NT2/D1 (cell line): Measurements from ENCODE around the gene BHMT2.

ENCODE experiments used
- DNase-seq: peaks from one replicate; pipeline ENCODE4 v3.0.0-alpha.2; 2011; ENCODE audit warnings: low read depth, low spot score
- H3K27me3 ChIP-seq: 2 replicates; pipeline ENCODE4 v1.6.0; 2011; ENCODE audit warnings: mild to moderate bottlenecking; ENCODE audit not compliant: insufficient read length, insufficient read depth
- H3K36me3 ChIP-seq: 2 replicates; pipeline ENCODE4 v1.6.1; 2011; ENCODE audit warnings: mild to moderate bottlenecking, low read length, mixed read lengths; ENCODE audit not compliant: insufficient read depth, insufficient read length
- H3K4me1 ChIP-seq: 2 replicates; pipeline ENCODE4 v1.5.1; 2011; ENCODE audit not compliant: insufficient read depth, insufficient read length
- H3K4me3 ChIP-seq: 2 replicates; pipeline ENCODE4 v1.5.1; 2011; ENCODE audit warnings: low read depth; ENCODE audit not compliant: insufficient read length
- H3K9ac ChIP-seq: 2 replicates; pipeline ENCODE4 v1.6.0; 2011; ENCODE audit warnings: low read depth; ENCODE audit not compliant: insufficient read length
- H3K9me3 ChIP-seq: 2 replicates; pipeline ENCODE4 v1.5.1; 2011; ENCODE audit warnings: mild to moderate bottlenecking, low read length; ENCODE audit not compliant: insufficient read depth
- SUZ12 ChIP-seq: IDR thresholded peaks from 2 replicates; pipeline ENCODE4 v1.6.1; 2011; ENCODE audit not compliant: insufficient read length, insufficient read depth; ENCODE audit errors: extremely low read depth
- YY1 ChIP-seq: IDR thresholded peaks from 2 replicates; pipeline ENCODE4 v1.6.1; 2011; ENCODE audit not compliant: insufficient read length, insufficient read depth
- ZNF274 ChIP-seq: IDR thresholded peaks from 2 replicates; pipeline ENCODE4 v1.6.1; 2011; ENCODE audit warnings: mild to moderate bottlenecking, low read depth, low read length

The BHMT2 gene

GRCh38 chr5:79124607-79125006, 55.0 kb downstream of the BHMT2 start:
- no peaks in the 10 kb centered on the region for H3K4me1 ChIP-seq

GRCh38 chr5:79130781-79131180, 61.2 kb downstream of the BHMT2 start:
- H3K9ac ChIP-seq, result no peak overlapping the region
- no peaks in the 10 kb centered on the region for H3K9me3 ChIP-seq
- H3K27me3 ChIP-seq, result no peaks in the 10 kb centered on the region
- no peak for DNase-seq
- no peak for TF ChIP-seq YY1
- no peak for TF ChIP-seq ZNF274
- TF ChIP-seq SUZ12, result no peak
- no peaks in the 10 kb centered on the region for H3K4me1 ChIP-seq
- H3K4me3 ChIP-seq, result no peak overlapping the region
- no peaks in the 10 kb centered on the region for H3K36me3 ChIP-seq

More at GRCh38 chr5:79124607-79125006, 55.0 kb downstream of the BHMT2 start:
- Histone ChIP-seq H3K9ac (no peak overlapping the region), H3K27me3 (no peaks in the 10 kb centered on the region), H3K9me3 (no peaks in the 10 kb centered on the region), H3K36me3 (no peaks in the 10 kb centered on the region), H3K4me3 (no peak overlapping the region)
- TF ChIP-seq SUZ12, result no peak
- no peak for TF ChIP-seq YY1
- DNase-seq, result no peak

GRCh38 chr5:79133121-79133656, 63.6 kb downstream of the BHMT2 start:
- H3K9ac ChIP-seq, result no peak overlapping the region
- no peaks in the 10 kb centered on the region for H3K36me3 ChIP-seq
- TF ChIP-seq YY1, result no peak
- no peak for TF ChIP-seq ZNF274
- TF ChIP-seq SUZ12, result no peak
- H3K9me3 ChIP-seq, result no peaks in the 10 kb centered on the region
- H3K4me1 ChIP-seq, result no peaks in the 10 kb centered on the region
- no peak overlapping the region for H3K4me3 ChIP-seq
- no peak for DNase-seq
- no peaks in the 10 kb centered on the region for H3K27me3 ChIP-seq

GRCh38 chr5:79133657-79134451, 64.3 kb downstream of the BHMT2 start:
- Histone ChIP-seq H3K36me3 (no peaks in the 10 kb centered on the region), H3K27me3 (no peaks in the 10 kb centered on the region), H3K9me3 (no peaks in the 10 kb centered on the region), H3K4me3 (no peak overlapping the region), H3K9ac (no peak overlapping the region), H3K4me1 (no peaks in the 10 kb centered on the region)
- TF ChIP-seq ZNF274, result no peak
- no peak for TF ChIP-seq YY1
- TF ChIP-seq SUZ12, result no peak
- peak; percentile 58 for DNase-seq

- Histone ChIP-seq H3K36me3 (no peaks in the 10 kb centered on the region), H3K4me1 (no peaks in the 10 kb centered on the region), H3K4me3 (no peak overlapping the region), H3K9me3 (no peaks in the 10 kb centered on the region), H3K27me3 (no peaks in the 10 kb centered on the region), H3K9ac (no peak overlapping the region)
- TF ChIP-seq YY1 (no peak), ZNF274 (no peak), SUZ12 (no peak)
- DNase-seq, result no peak
Observed at GRCh38 chr5:79135790-79136553, 66.4 kb downstream of the BHMT2 start.

- DNase-seq, result no peak
- Histone ChIP-seq H3K4me1 (no peaks in the 10 kb centered on the region), H3K4me3 (no peak overlapping the region), H3K9me3 (no peaks in the 10 kb centered on the region), H3K27me3 (no peaks in the 10 kb centered on the region), H3K36me3 (no peaks in the 10 kb centered on the region), H3K9ac (no peak overlapping the region)
- TF ChIP-seq YY1, result no peak
- TF ChIP-seq SUZ12, result no peak
- no peak for TF ChIP-seq ZNF274
Observed at GRCh38 chr5:79136618-79137017, 67.1 kb downstream of the BHMT2 start.
